ENCODE measurements around the gene MPP3.
"Not testable (repeated sequence)": the region's sequence is repeated elsewhere in the genome, so short reads cannot be mapped to it uniquely, and the experiment has no call there.

Gene MPP3

DNA sequence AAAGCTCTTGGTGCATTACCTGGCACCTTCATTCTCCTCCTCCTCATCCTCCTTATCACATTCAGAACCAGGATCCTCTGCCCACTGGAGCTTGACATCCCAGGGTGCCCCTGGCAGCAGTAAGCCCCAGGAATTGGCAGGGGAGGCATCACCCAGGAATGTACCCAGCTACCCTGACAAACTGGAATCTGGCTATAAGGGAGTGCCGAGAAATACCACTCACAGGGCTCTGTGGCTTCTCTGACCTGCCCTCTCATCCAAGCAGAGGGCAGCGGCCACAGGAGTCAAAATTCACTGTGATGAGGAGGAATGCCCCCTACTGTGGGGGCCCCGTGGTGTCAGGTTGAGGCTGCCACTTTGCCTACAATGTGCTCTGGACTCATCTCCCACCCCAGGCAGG is 19.6 kb downstream of the MPP3 start:
- no peak overlapping the region for H3K27ac ChIP-seq

GRCh38 chr17:43812396-43813265 is 20.3 kb downstream of the MPP3 start:
- H3K4me3 ChIP-seq: no peak overlapping the region
- no peak overlapping the region for H3K27ac ChIP-seq

More for the DNA sequence above, 19.6 kb downstream of the MPP3 start:
- no peak overlapping the region for H3K4me3 ChIP-seq

GRCh38 chr17:43810823-43811222 is 22.1 kb downstream of the MPP3 start:
- Histone ChIP-seq H3K4me3 (no peak overlapping the region), H3K27ac (no peak overlapping the region)

DNA sequence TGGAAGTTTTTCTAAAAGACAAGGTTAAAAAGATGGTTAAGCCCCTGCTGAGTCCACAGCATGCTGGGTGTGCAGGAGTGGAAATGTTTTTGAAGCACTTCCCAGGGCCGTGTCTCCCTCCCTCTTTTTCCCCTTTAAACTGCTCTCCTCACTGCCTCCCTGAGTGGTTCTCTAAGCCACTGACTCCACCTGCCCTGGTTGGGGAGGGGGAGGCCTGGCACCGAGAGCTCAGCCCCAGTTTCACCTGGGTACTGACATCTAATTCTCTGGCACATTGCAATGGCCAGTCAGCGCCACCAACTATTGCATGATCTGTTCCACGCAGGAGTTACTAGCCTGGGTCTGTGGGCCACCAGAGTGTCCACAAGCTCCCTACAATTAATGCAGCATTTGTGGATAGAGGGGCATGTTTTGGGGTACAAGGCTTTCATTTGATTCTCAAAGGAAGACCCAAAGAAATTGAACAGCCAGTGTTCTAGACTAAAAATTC is 22.7 kb downstream of the MPP3 start:
- Histone ChIP-seq H3K27ac (no peak overlapping the region), H3K4me3 (no peak overlapping the region)

DNA sequence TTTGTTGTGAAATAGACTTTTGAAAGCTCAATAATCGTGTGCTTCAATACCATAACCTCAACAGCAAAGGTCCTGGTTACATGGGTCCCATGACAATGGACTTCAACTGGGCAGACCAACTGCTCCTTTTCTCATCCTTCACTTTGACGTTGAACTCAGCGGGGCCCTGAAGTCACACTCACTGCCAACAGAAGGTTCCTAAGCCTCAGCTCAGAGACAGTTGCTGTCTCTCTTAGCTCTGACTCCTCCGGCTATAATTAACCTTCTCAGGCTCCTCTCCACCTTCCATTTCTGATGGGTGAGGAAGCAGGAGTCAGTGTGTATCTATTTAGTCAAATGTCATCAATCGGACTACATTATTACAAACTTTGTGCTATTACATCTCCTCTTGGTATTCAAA is 23.8 kb downstream of the MPP3 start:
- Histone ChIP-seq H3K27ac (no peak overlapping the region), H3K4me3 (no peak overlapping the region)

DNA sequence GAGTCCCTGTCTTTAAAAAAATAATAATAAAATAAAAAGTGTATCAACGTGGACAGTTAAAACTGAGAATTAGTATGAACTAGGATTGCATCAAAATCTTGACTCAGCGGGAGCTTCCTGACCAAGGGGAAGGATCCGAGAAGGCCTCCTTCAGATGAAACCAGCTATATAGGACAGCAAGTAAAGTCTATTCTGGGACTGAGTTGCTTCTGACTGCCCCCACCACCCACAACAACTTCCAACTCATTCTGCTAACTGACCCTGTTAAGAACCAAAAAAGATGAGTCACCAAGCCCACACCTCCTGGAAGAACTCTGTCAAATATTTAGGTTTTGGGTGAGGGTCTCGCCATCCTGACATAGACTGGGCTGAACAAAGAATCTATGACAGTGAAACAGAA is 24.9 kb downstream of the MPP3 start:
- no peak overlapping the region for H3K27ac ChIP-seq
- H3K4me3 ChIP-seq: no peak overlapping the region

GRCh38 chr17:43805117-43805516 is 27.8 kb downstream of the MPP3 start:
- Histone ChIP-seq H3K4me3 (no peak overlapping the region), H3K27ac (no peak overlapping the region)

- Histone ChIP-seq H3K4me3 (no peak overlapping the region), H3K27ac (no peak overlapping the region)
These were observed 29.2 kb downstream of the MPP3 start for GRCh38 chr17:43803758-43804157.

- H3K4me3 ChIP-seq: no peak overlapping the region
These were observed 31.1 kb downstream of the MPP3 start for GRCh38 chr17:43801844-43802243.

DNA sequence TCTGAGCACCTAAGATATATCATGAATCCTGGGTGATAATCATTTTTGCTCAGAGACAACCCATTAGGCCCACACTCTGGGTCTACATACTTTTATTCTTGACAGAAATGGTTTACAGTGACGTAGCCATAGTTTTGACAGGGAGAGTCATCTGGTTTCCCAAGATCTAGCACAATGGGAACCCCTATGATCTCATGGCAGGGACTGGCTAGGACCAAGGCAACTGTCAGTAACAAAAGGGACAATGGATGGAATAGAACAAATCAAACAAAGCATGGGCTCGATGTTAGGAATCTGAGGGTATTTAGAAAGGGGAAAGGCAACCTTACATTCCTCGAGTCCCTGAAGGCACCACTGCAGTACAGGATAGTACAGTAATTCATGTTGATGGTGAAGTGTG is 32.2 kb downstream of the MPP3 start:
- Histone ChIP-seq H3K4me3 (no peak overlapping the region), H3K27ac (no peak overlapping the region)

More at GRCh38 chr17:43801844-43802243, 31.1 kb downstream of the MPP3 start:
- H3K27ac ChIP-seq: no peak overlapping the region

DNA sequence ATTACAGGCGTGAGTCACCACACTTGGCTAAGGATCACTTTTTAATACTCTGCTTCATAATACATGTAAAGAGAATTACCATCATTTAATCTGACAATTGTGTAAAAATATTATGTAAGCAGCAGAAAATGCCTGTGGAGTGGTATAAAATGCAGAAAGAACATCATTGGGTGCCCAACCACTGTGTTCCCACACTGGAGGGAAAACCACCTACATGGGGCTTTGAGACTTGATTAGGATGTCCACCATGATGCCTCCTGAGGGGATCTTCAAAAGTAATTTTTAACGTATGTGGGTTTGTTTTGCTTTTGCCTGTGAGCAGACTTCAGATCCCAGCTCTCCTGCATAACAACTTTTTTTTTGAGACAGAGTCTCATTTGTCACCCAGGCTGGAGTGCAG is 33.9 kb downstream of the MPP3 start:
- H3K27ac ChIP-seq: no peak overlapping the region
- no peak overlapping the region for H3K4me3 ChIP-seq

DNA sequence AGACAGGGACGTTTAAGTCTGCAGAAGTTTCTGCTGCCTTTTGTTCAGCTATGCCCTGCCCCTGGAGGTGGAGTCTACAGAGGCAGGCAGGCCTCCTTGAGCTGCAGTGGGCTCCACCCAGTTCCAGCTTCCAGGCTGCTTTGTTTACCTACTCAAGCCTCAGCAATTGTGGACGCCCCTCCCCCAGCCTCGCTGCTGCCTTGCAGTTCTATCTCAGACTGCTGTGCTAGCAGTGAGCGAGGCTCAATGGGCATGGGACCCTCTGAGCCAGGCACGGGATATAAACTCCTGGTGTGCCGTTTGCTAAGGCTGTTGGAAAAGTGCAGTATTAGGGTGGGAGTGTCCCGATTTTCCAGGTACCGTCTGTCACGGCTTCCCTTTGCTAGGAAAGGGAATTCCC is 34.9 kb downstream of the MPP3 start:
- H3K4me3 ChIP-seq, H3K27ac ChIP-seq: not testable (repeated sequence)

DNA sequence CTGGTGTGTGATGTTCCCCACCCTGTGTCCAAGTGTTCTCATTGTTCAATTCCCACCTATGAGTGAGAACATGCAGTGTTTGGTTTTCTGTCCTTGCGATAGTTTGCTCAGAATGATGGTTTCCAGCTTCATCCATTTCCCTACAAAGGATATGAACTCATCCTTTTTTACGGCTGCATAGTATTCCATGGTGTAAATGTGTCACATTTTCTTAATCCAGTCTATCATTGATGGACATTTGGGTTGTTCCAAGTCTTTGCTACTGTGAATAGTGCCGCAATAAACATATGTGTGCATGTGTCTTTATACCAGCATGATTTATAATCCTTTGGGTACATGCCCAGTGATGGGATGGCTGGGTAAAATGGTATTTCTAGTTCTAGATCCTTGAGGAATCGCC is 40.3 kb downstream of the MPP3 start:
- not testable (repeated sequence) for H3K27ac ChIP-seq, H3K4me3 ChIP-seq

- H3K4me3 ChIP-seq: no peak overlapping the region
- no peak overlapping the region for H3K27ac ChIP-seq
These were observed 41.4 kb downstream of the MPP3 start for GRCh38 chr17:43791589-43791988.

DNA sequence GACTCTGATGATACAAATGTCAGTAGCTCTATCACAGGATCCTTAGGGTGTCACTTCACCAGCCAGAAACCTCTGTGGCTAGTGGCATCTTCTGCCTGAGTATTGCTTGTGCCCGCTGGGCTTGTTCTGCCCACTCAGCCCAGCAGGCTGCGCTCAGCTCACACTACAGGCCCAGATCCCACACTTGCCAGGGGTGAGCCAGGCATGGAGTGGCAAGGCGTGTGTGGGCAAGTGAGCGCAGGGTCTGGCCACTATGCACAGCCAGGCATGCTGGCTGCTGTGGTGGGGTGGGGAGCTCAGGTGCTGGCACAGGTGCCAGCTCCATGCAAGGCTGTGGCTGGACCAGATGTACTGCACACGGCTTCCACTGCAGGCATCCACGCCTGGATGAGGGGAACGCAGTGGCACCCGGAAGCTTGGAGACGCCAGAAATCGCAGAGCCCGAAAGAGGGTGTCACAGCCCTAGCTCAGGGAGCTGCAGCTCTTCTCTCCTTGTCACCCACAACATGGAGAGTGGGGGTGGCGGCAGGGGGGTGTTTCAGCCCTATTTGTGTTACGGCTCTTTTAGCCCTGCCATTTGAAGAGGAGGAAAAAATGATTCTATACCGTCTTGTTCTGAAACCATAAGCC is 42.5 kb downstream of the MPP3 start:
- Histone ChIP-seq H3K27ac (no peak overlapping the region), H3K4me3 (no peak overlapping the region)

GRCh38 chr17:43789482-43789881 is 43.5 kb downstream of the MPP3 start:
- Histone ChIP-seq H3K4me3 (no peak overlapping the region), H3K27ac (no peak overlapping the region)

DNA sequence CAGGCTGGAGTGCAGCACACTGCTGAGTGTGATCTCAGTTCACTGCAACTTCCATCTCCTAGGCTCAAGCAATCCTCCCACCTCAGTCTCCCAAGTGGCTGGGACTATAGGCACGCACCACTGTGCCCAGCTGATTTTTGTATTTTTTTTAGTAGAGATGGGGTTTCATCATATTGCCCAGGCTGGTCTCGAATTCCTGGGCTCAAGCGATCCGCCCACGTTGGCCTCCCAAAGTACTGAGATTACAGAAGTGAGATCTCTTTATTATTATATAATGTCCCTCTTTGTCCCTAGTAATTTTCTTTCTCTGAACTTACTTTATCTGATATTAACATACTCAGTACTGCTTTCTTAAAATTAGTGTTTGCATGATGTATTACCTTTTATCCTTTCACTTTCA is 44.4 kb downstream of the MPP3 start:
- Histone ChIP-seq H3K27ac (no peak overlapping the region), H3K4me3 (no peak overlapping the region)

GRCh38 chr17:43787728-43788127 is 45.2 kb downstream of the MPP3 start:
- Histone ChIP-seq H3K27ac (no peak overlapping the region), H3K4me3 (no peak overlapping the region)

GRCh38 chr17:43784628-43785101 is 48.3 kb downstream of the MPP3 start:
- H3K27ac ChIP-seq: peak overlapping the region in 4 of 21 experiments; percentile 17 to 57 (median 40)

DNA sequence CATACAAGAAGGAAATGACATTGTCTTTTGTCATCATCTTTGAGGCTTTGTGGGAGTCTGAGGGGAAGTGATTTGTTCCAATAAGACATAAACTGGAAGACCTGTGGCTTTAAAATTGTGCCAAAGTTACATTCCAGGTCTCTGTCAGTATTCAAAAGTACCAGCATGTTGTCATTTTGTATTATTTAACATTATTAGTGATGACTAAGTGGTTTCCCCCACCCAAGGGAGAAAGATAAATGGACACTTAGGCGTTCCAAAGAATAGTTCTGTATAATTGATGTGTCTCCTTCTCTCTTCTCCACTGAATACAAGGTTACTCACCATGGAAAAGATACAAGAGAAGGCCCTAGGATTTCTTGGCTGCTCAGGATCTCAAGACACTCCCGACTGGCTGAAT is 48.9 kb downstream of the MPP3 start:
- no peak overlapping the region for H3K4me3 ChIP-seq
- H3K27ac ChIP-seq: peak overlapping the region in 4 of 21 experiments; percentile 11 to 46 (median 26)

More at GRCh38 chr17:43784628-43785101, 48.3 kb downstream of the MPP3 start:
- H3K4me3 ChIP-seq: no peak overlapping the region

Measured in skin epidermis (tissue), 12 donors.